HG03175 (cell line): ENCODE data around the gene CLEC18B.
"Not testable (repeated sequence)": the region's sequence is repeated elsewhere in the genome, so short reads cannot be mapped to it uniquely, and the experiment has no call there.

ENCODE experiments used
- ATAC-seq: cut with Tn5 transposase; IDR thresholded peaks from one replicate; pipeline ENCODE4 v1.9.1; 2021; ENCODE audit warnings: mild to moderate bottlenecking, moderate library complexity; ENCODE audit not compliant: unreplicated experiment

Gene CLEC18B

GRCh38 chr16:74407362-74407705 is 13.9 kb downstream of the CLEC18B start:
- not testable (repeated sequence) for ATAC-seq

GRCh38 chr16:74406600-74407361 is 14.5 kb downstream of the CLEC18B start:
- not testable (repeated sequence) for ATAC-seq

- ATAC-seq = not testable (repeated sequence)
These were observed 16.9 kb downstream of the CLEC18B start for GRCh38 chr16:74404148-74404933.

GRCh38 chr16:74400238-74400637 is 21.0 kb downstream of the CLEC18B start:
- ATAC-seq = not testable (repeated sequence)

- ATAC-seq = not testable (repeated sequence)
These were observed 22.9 kb downstream of the CLEC18B start for GRCh38 chr16:74398212-74398895.

GRCh38 chr16:74396521-74397017 is 24.7 kb downstream of the CLEC18B start:
- ATAC-seq = not testable (repeated sequence)

GRCh38 chr16:74394604-74395003 is 26.7 kb downstream of the CLEC18B start:
- ATAC-seq = not testable (repeated sequence)

GRCh38 chr16:74394131-74394530 is 27.1 kb downstream of the CLEC18B start:
- ATAC-seq = not testable (repeated sequence)

GRCh38 chr16:74391454-74392050 is 29.7 kb downstream of the CLEC18B start:
- not testable (repeated sequence) for ATAC-seq

- not testable (repeated sequence) for ATAC-seq
These were observed 38.8 kb downstream of the CLEC18B start for GRCh38 chr16:74382339-74383034.

GRCh38 chr16:74373847-74374184 is 47.5 kb downstream of the CLEC18B start:
- not testable (repeated sequence) for ATAC-seq

- ATAC-seq = no peak
These were observed 48.1 kb downstream of the CLEC18B start for GRCh38 chr16:74372953-74373846.

- no peak for ATAC-seq
These were observed 48.9 kb downstream of the CLEC18B start for GRCh38 chr16:74372369-74372768.

- not testable (repeated sequence) for ATAC-seq
These were observed 50.7 kb downstream of the CLEC18B start for GRCh38 chr16:74370338-74371135.

- ATAC-seq = peak; percentile 95
These were observed 53.0 kb downstream of the CLEC18B start for GRCh38 chr16:74368002-74368911.

GRCh38 chr16:74367469-74368001 is 53.7 kb downstream of the CLEC18B start:
- peak; percentile 48 for ATAC-seq
